NCI-H226 (cell line): ENCODE results near the gene PAMR1.
"Not testable (repeated sequence)": the region's sequence is repeated elsewhere in the genome, so short reads cannot be mapped to it uniquely, and the experiment has no call there.

Source experiments
- DNase-seq: peaks from one replicate; pipeline ENCODE4 v3.0.0-alpha.2; 2015

The PAMR1 gene, protein sequence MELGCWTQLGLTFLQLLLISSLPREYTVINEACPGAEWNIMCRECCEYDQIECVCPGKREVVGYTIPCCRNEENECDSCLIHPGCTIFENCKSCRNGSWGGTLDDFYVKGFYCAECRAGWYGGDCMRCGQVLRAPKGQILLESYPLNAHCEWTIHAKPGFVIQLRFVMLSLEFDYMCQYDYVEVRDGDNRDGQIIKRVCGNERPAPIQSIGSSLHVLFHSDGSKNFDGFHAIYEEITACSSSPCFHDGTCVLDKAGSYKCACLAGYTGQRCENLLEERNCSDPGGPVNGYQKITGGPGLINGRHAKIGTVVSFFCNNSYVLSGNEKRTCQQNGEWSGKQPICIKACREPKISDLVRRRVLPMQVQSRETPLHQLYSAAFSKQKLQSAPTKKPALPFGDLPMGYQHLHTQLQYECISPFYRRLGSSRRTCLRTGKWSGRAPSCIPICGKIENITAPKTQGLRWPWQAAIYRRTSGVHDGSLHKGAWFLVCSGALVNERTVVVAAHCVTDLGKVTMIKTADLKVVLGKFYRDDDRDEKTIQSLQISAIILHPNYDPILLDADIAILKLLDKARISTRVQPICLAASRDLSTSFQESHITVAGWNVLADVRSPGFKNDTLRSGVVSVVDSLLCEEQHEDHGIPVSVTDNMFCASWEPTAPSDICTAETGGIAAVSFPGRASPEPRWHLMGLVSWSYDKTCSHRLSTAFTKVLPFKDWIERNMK

GRCh38 chr11:35525501-35526175 lies at the start of gene PAMR1:
PAMR1 (minus strand) TSS chr11:35525616; CDS start chr11:35525585, 31 bp downstream.
- no peak for DNase-seq

DNA sequence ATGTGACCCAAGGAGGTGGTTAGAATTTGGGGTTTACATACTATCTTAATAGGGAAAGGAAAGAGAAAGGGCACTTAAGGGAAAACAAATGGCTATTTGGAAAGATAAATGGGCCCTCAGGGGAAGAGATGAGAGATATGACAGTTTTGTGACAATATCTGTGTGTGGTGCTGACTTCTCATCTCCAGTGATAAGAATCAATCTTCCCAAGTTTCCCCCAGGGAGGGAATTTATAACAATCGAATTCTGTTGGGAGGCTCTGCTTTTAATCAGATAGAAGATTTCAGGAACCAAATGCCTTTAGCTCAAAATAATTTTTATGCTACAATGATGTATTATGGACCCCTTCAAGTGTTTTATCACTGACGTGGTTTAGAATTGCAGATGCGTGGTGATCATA lies 46.3 kb upstream of the PAMR1 start:
- no peak for DNase-seq

- DNase-seq = no peak
These were observed 42.5 kb upstream of the PAMR1 start for GRCh38 chr11:35567737-35568465.

GRCh38 chr11:35566885-35567284 lies 41.5 kb upstream of the PAMR1 start:
- DNase-seq = no peak

GRCh38 chr11:35566181-35566580 lies 40.8 kb upstream of the PAMR1 start:
- no peak for DNase-seq

- no peak for DNase-seq
These were observed 38.8 kb upstream of the PAMR1 start for GRCh38 chr11:35564245-35564595.

DNA sequence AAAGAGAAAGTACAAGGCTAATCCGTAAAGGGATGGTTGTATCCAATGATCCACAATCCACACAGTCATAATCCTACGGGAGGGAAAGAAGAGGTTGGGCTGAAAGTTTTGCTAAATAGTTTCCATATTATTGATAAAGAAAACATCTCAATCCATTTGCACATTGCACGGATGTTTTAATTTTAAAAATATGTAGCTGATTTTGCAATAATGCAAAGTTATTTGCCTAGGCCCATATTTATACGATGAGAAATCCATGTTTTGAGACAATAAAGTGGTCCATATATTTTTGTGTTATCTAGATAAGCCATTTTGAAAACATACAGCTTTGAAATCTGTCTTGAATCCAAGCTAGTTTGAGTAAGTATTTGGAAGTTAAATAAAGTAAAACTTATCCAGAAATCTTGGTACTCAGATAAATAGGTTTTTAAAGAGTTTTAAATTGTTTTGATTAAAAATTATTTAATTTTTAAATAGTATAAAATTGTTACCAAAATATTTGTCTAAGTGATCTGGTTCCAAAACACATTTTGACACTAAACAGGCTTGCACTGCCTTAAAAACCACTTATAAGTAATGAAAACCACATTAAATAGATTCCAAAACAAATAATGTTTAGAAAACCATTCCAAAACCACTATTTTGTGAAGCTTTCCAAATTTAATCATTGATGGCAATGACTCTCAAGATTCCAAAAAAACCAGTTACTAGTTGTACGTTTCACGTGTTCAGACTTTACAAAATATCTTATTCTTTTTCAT lies 38.2 kb upstream of the PAMR1 start:
- DNase-seq = no peak

DNA sequence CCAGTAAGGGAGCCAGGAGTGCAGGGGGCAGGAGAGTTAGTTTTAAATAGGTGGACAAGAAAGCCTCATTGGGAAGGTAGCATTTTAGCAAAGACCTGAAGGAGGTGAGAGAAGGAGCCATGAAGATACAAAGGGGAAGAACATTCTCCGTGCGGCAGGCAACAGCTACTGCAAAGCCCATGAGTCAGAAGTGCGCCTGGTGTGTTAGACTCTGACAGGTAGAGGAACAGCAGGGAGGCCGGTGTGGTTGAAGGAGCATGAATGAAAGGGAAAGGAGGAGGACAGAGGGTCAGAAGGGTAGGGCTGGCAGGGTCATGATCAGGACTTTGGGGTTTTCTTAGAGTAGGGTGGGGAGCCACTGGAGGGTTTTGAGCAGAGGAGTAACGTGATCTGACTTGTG lies 34.5 kb upstream of the PAMR1 start:
- DNase-seq = no peak

DNA sequence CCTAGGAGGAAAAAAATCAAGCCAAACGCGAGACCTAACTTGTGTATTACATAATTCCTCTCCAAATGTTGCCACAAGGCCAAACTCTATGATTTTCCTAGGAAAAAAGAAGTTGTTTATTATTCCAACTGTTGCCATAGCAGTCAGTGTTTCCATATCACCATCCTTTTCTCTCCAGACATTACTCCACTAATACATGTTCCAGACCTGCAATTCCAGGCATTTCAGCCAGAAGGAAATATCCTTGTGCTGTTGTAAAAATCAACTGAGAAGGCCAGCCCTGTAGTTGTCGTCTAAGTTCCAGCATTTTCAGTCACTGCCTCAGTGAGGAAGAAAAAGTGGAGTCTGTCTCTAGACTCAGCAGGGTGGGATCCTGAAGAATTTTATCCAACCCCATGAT lies 33.1 kb upstream of the PAMR1 start:
- no peak for DNase-seq

GRCh38 chr11:35555488-35555887 lies 30.1 kb upstream of the PAMR1 start:
- DNase-seq = no peak

DNA sequence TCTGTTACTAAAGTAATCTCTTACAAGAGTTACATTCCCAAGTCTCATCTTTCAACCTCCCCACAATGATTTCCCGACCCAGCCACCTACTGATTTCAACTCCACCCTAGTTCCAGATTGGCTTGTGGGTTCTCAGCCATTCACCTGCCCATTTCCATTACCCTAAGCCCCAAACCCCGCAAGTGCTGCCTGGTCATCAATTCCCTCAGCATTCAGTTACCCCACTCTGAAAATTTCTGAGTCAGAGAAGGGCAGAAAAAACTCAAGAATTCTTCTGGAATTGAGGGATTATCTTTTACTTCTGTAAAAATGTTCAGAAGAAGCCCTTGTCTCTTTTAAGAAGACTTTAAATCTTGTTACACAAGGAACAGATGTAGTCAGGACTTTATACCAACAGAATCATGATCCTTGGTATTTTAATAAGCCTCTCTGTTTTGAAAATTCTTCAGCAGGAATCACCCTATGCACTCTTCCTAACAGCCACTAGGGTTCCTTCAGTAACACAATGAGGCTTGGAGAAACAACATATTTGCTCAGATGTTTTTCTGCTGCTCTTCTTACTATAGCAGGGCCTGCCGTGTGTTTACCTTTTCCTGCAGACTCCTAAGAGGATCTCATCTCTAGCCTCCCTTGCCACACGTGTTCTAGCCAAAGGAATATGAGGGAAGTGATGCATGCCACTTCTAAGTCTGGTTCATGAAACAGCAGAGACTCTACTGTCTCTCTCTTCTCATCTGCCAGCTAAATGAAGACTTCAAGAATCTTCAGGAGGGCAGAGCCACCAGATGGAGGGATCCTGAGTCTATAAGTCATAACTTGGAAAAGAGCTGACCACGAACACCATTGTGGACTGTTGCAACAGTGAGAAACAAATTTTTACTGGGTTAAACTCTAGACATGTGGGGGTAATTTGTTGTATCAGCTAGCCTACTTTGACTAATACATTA lies 29.3 kb upstream of the PAMR1 start:
- no peak for DNase-seq

- DNase-seq = no peak
These were observed 28.4 kb upstream of the PAMR1 start for GRCh38 chr11:35553831-35554230.

GRCh38 chr11:35553021-35553420 lies 27.6 kb upstream of the PAMR1 start:
- no peak for DNase-seq

- DNase-seq = no peak
These were observed 27.2 kb upstream of the PAMR1 start for GRCh38 chr11:35552616-35553015.

- DNase-seq = peak; percentile 62
These were observed 25.1 kb upstream of the PAMR1 start for GRCh38 chr11:35550374-35551036.

GRCh38 chr11:35549787-35550186 lies 24.4 kb upstream of the PAMR1 start:
- peak; percentile 96 for DNase-seq

- DNase-seq = peak; percentile 54
These were observed 23.6 kb upstream of the PAMR1 start for GRCh38 chr11:35548925-35549561.

- DNase-seq = not testable (repeated sequence)
These were observed 22.6 kb upstream of the PAMR1 start for GRCh38 chr11:35547995-35548394.

- no peak for DNase-seq
These were observed 20.9 kb upstream of the PAMR1 start for GRCh38 chr11:35546317-35546716.

- no peak for DNase-seq
These were observed 20.1 kb upstream of the PAMR1 start for GRCh38 chr11:35545391-35546003.
